ENCODE measurements around the gene SELPLG.

DNA sequence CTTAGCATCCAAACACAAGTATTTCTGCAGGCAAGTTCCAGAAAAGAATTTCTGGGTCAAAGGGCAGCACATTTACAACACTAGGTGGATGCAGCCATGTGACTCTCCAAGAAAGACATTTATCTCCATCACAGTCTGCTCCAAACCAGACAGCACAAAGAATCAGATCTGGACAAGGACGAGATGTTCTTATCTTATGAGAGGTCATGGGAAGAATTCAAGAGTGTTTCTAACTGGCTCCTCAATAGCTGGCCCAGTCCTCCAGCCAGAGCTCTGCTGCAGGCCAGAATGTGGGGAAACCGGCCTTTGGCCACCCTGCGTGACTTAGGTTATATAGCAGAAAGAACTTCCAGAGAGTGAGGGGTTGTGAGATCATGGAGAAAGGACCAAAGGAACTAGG is 53.2 kb downstream of the SELPLG start:
- TF ChIP-seq, protein P1, sequence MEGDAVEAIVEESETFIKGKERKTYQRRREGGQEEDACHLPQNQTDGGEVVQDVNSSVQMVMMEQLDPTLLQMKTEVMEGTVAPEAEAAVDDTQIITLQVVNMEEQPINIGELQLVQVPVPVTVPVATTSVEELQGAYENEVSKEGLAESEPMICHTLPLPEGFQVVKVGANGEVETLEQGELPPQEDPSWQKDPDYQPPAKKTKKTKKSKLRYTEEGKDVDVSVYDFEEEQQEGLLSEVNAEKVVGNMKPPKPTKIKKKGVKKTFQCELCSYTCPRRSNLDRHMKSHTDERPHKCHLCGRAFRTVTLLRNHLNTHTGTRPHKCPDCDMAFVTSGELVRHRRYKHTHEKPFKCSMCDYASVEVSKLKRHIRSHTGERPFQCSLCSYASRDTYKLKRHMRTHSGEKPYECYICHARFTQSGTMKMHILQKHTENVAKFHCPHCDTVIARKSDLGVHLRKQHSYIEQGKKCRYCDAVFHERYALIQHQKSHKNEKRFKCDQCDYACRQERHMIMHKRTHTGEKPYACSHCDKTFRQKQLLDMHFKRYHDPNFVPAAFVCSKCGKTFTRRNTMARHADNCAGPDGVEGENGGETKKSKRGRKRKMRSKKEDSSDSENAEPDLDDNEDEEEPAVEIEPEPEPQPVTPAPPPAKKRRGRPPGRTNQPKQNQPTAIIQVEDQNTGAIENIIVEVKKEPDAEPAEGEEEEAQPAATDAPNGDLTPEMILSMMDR (IDR thresholded peaks at IDR 0.05), result no peak
- TF ChIP-seq EP300 (IDR thresholded peaks at IDR 0.05), result no peak
- TF ChIP-seq POLR2A (IDR thresholded peaks at IDR 0.05), result no peak

All from ovary (tissue), 3 donors.